Vagina (tissue), 2 donors: Measurements from ENCODE around the gene PCDHGB4.
"Not testable (repeated sequence)": the region's sequence is repeated elsewhere in the genome, so short reads cannot be mapped to it uniquely, and the experiment has no call there.

Source experiments
- CTCF ChIP-seq, 3 experiments: fragments of 450-650 bp in 2 of 3; fragments of 200-600 bp in 1 of 3; sonication (generic) in 1 of 3; IDR thresholded peaks; one replicate each; pipeline ENCODE4 v1.5.1; 2017 to 2019; ENCODE audit warnings: antibody characterized with exemption in 3 of 3, mild to moderate bottlenecking in 2 of 3, moderate library complexity in 2 of 3
- POLR2AphosphoS5 ChIP-seq, 2 donors: sonication (generic); formaldehyde crosslinking; IDR thresholded peaks; one replicate each; pipeline ENCODE4 v1.9.0; 2017; ENCODE audit warnings: antibody characterized with exemption in 2 of 2, mild to moderate bottlenecking in 2 of 2, low read depth in 1 of 2; ENCODE audit not compliant: insufficient read depth in 1 of 2

- not testable (repeated sequence) for TF ChIP-seq CTCF (IDR thresholded peaks at IDR 0.05); POLR2AphosphoS5 (IDR thresholded peaks at IDR 0.05; ENCODE audit: insufficient read depth in 1 of 2, low read depth in 1 of 2)
Observed at GRCh38 chr5:141414548-141415274, 27.2 kb downstream of the PCDHGB4 start.
